Measurements from ENCODE around the gene ADAM22. TPM values are rescaled to one million over a fixed set of nuclear protein-coding genes. Genes with fewer than 3 reads are reported as not detected.
"Not testable (repeated sequence)": the region's sequence is repeated elsewhere in the genome, so short reads cannot be mapped to it uniquely, and the experiment has no call there.

Gene ADAM22
- total RNA-seq, 1 experiment from 2014 or later: 10.0 TPM

GRCh38 chr7:87899255-87899654 lies 34.8 kb upstream of the ADAM22 start:
- H3K79me2 ChIP-seq (ENCODE audit: insufficient read depth, low read length): peaks cover 52% of the 10 kb centered on the region
- TF ChIP-seq SIN3A (IDR thresholded peaks at IDR 0.05; ENCODE audit: low read depth) (no peak), REST (IDR thresholded peaks at IDR 0.05; ENCODE audit: low read depth) (no peak), RAD21 (IDR thresholded peaks at IDR 0.05; ENCODE audit: low read depth) (no peak), EZH2 (IDR thresholded peaks at IDR 0.05) (no peak), SP1 (IDR thresholded peaks at IDR 0.05; ENCODE audit: low read depth) (no peak), TCF7L2 (IDR thresholded peaks at IDR 0.05; ENCODE audit: borderline replicate concordance, extremely low read depth, insufficient read depth, insufficient read length) (no peak), SRF (IDR thresholded peaks at IDR 0.05; ENCODE audit: low read depth) (no peak), ATF3 (IDR thresholded peaks at IDR 0.05) (no peak), ZFX (IDR thresholded peaks at IDR 0.05) (no peak), CEBPB (IDR thresholded peaks at IDR 0.05; ENCODE audit: low read depth) (no peak), MAX (IDR thresholded peaks at IDR 0.05) (no peak), YY1 (IDR thresholded peaks at IDR 0.05; ENCODE audit: extremely low read depth, insufficient replicate concordance, low read depth, low read length) (no peak), FOSL1 (IDR thresholded peaks at IDR 0.05; ENCODE audit: low read depth) (no peak), ZNF274 (IDR thresholded peaks at IDR 0.05; ENCODE audit: low read depth, low read length) (no peak), POLR2A (IDR thresholded peaks at IDR 0.05; ENCODE audit: borderline replicate concordance, extremely low read depth, insufficient read depth, insufficient read length) (no peak), EZH2phosphoT487 (IDR thresholded peaks at IDR 0.05; ENCODE audit: borderline replicate concordance) (no peak), JUND (IDR thresholded peaks at IDR 0.05) (no peak)
- H3K9ac ChIP-seq (ENCODE audit: low read length): no peak overlapping the region
- no peak overlapping the region for H3K4me2 ChIP-seq (ENCODE audit: low read length)
- peaks cover 18 to 48% of the 10 kb centered on the region in 2 experiments for H3K36me3 ChIP-seq (ENCODE audit: control insufficient read depth in 1 of 2, insufficient read depth in 2 of 2, low read length in 2 of 2)
- ChIA-PET RAD21 (ENCODE audit: low non-redundant PET in 1 of 2, low total read pairs in 2 of 2, uncharacterized antibody in 2 of 2, unreplicated experiment in 2 of 2) (no interaction called here), POLR2A (no interaction called here), CTCF (no interaction called here)
- DNase-seq (ENCODE audit: low read depth, low spot score) (no peak), ATAC-seq (no peak)
- no peaks in the 10 kb centered on the region for H3K4me1 ChIP-seq (ENCODE audit: control insufficient read depth in 1 of 2, insufficient read depth in 2 of 2, low read length in 2 of 2)
- no peaks in the 10 kb centered on the region for H3K27me3 ChIP-seq (ENCODE audit: insufficient read depth, low read length)
- no peak overlapping the region for H2AFZ ChIP-seq (ENCODE audit: low read depth, low read length, poor library complexity, severe bottlenecking)
- H3K9me3 ChIP-seq (ENCODE audit: control insufficient read depth in 1 of 2, insufficient read depth in 1 of 2, low read depth in 1 of 2, low read length in 2 of 2): no peaks in the 10 kb centered on the region
- intact Hi-C loops (cut with micrococcal nuclease): no loop called here
- no peak overlapping the region for H3K27ac ChIP-seq (ENCODE audit: low read depth, low read length)
- no peak overlapping the region for H3K4me3 ChIP-seq (replicated peaks in 1 of 2; ENCODE audit: low read depth in 1 of 2, low read length in 2 of 2)
- no TSS peak for BruUV-seq (replicated peaks)
- no peaks in the 10 kb centered on the region for H4K20me1 ChIP-seq (ENCODE audit: insufficient read depth)
- H3K9me2 ChIP-seq (ENCODE audit: insufficient read depth): no peaks in the 10 kb centered on the region

GRCh38 chr7:87907136-87907906 lies 26.7 kb upstream of the ADAM22 start:
- CTCF ChIA-PET: not testable (repeated sequence)
- intact Hi-C loops (cut with micrococcal nuclease): loop anchor here (10.0 kb wide), 1 partner anchor 207 kb away; no protein-coding TSS in a partner anchor

More at GRCh38 chr7:87907136-87907906, 26.7 kb upstream of the ADAM22 start:
- H4K20me1 ChIP-seq (ENCODE audit: insufficient read depth); DNase-seq (ENCODE audit: low read depth, low spot score); RAD21 ChIA-PET (ENCODE audit: low non-redundant PET in 1 of 2, low total read pairs in 2 of 2, uncharacterized antibody in 2 of 2, unreplicated experiment in 2 of 2); ATAC-seq; BruUV-seq (replicated peaks); H3K4me3 ChIP-seq (replicated peaks in 1 of 2; ENCODE audit: low read depth in 1 of 2, low read length in 2 of 2); H3K79me2 ChIP-seq (ENCODE audit: insufficient read depth, low read length); H3K27me3 ChIP-seq (ENCODE audit: insufficient read depth, low read length); H3K9ac ChIP-seq (ENCODE audit: low read length); H3K4me1 ChIP-seq (ENCODE audit: control insufficient read depth in 1 of 2, insufficient read depth in 2 of 2, low read length in 2 of 2); H3K9me3 ChIP-seq (ENCODE audit: control insufficient read depth in 1 of 2, insufficient read depth in 1 of 2, low read depth in 1 of 2, low read length in 2 of 2); POLR2A ChIA-PET; H3K4me2 ChIP-seq (ENCODE audit: low read length); H3K27ac ChIP-seq (ENCODE audit: low read depth, low read length); H3K9me2 ChIP-seq (ENCODE audit: insufficient read depth); H2AFZ ChIP-seq (ENCODE audit: low read depth, low read length, poor library complexity, severe bottlenecking): not testable (repeated sequence)
- H3K36me3 ChIP-seq (ENCODE audit: control insufficient read depth in 1 of 2, insufficient read depth in 2 of 2, low read length in 2 of 2): peaks cover 9 to 26% of the 10 kb centered on the region in 2 experiments; a peak in 3 of 4 replicates
